Measurements from ENCODE around the gene GCLC. TPM values are rescaled to one million over a fixed set of nuclear protein-coding genes. Genes with fewer than 3 reads are reported as not detected.

The GCLC gene
- total RNA-seq, 1 donor from 2014 or later, result 63.1 TPM

GRCh38 chr6:53501432-53501831, 43.5 kb downstream of the GCLC start:
- no peaks in the 10 kb centered on the region for H3K4me1 ChIP-seq
- peaks cover 0 to 60% of the 10 kb centered on the region in 2 donors for H3K36me3 ChIP-seq
- no peak overlapping the region for H3K4me3 ChIP-seq
- no peak overlapping the region for H3K27ac ChIP-seq
- TF ChIP-seq CTCF (IDR thresholded peaks at IDR 0.05) (no peak), POLR2AphosphoS5 (IDR thresholded peaks at IDR 0.05; ENCODE audit: insufficient read depth in 1 of 2, low read depth in 1 of 2) (no peak), POLR2A (IDR thresholded peaks at IDR 0.05) (no peak)
- intact Hi-C loops (cut with DNase I), result no loop called here
- DNase-seq (ENCODE audit: extremely low spot score in 2 of 2), result no peak
- H3K9me3 ChIP-seq, result no peaks in the 10 kb centered on the region
- H3K27me3 ChIP-seq, result no peaks in the 10 kb centered on the region

GRCh38 chr6:53500095-53500494, 44.8 kb downstream of the GCLC start:
- intact Hi-C loops (cut with DNase I), result no loop called here

GRCh38 chr6:53499094-53499493, 45.8 kb downstream of the GCLC start:
- no peaks in the 10 kb centered on the region for H3K4me1 ChIP-seq
- no peak for DNase-seq (ENCODE audit: extremely low spot score in 2 of 2)
- no peaks in the 10 kb centered on the region for H3K9me3 ChIP-seq
- no peaks in the 10 kb centered on the region for H3K27me3 ChIP-seq
- H3K4me3 ChIP-seq, result no peak overlapping the region
- TF ChIP-seq POLR2A (IDR thresholded peaks at IDR 0.05) (no peak), POLR2AphosphoS5 (IDR thresholded peaks at IDR 0.05; ENCODE audit: insufficient read depth in 1 of 2, low read depth in 1 of 2) (no peak), CTCF (IDR thresholded peaks at IDR 0.05) (no peak)
- intact Hi-C loops (cut with DNase I), result loop anchor here (5.0 to 10.0 kb wide), 2 partner anchors 156 to 228 kb away; no protein-coding TSS in a partner anchor
- H3K36me3 ChIP-seq, result peaks cover 0 to 36% of the 10 kb centered on the region in 2 donors
- H3K27ac ChIP-seq, result no peak overlapping the region

More at GRCh38 chr6:53500095-53500494, 44.8 kb downstream of the GCLC start:
- TF ChIP-seq CTCF (IDR thresholded peaks at IDR 0.05) (no peak), POLR2AphosphoS5 (IDR thresholded peaks at IDR 0.05; ENCODE audit: insufficient read depth in 1 of 2, low read depth in 1 of 2) (no peak), POLR2A (IDR thresholded peaks at IDR 0.05) (no peak)
- no peak for DNase-seq (ENCODE audit: extremely low spot score in 2 of 2)
- Histone ChIP-seq H3K4me1 (no peaks in the 10 kb centered on the region), H3K4me3 (no peak overlapping the region), H3K9me3 (no peaks in the 10 kb centered on the region), H3K36me3 (peaks cover 0 to 46% of the 10 kb centered on the region in 2 donors), H3K27ac (no peak overlapping the region), H3K27me3 (no peaks in the 10 kb centered on the region)

GRCh38 chr6:53498649-53499048, 46.3 kb downstream of the GCLC start:
- Histone ChIP-seq H3K27ac (no peak overlapping the region), H3K4me3 (no peak overlapping the region), H3K27me3 (no peaks in the 10 kb centered on the region), H3K9me3 (no peaks in the 10 kb centered on the region), H3K36me3 (peaks cover 0 to 32% of the 10 kb centered on the region in 2 donors), H3K4me1 (peaks cover 4% of the 10 kb centered on the region)
- TF ChIP-seq CTCF (IDR thresholded peaks at IDR 0.05) (no peak), POLR2AphosphoS5 (IDR thresholded peaks at IDR 0.05; ENCODE audit: insufficient read depth in 1 of 2, low read depth in 1 of 2) (no peak), POLR2A (IDR thresholded peaks at IDR 0.05) (no peak)
- intact Hi-C loops (cut with DNase I), result loop anchor here (5.0 to 10.0 kb wide), 2 partner anchors 156 to 229 kb away; no protein-coding TSS in a partner anchor
- DNase-seq (ENCODE audit: extremely low spot score in 2 of 2), result no peak

GRCh38 chr6:53497905-53498304, 47.0 kb downstream of the GCLC start:
- H3K27ac ChIP-seq, result no peak overlapping the region
- no peak for DNase-seq (ENCODE audit: extremely low spot score in 2 of 2)
- intact Hi-C loops (cut with DNase I), result loop anchor here (5.0 to 10.0 kb wide), 2 partner anchors 157 to 229 kb away; no protein-coding TSS in a partner anchor
- H3K27me3 ChIP-seq, result no peaks in the 10 kb centered on the region
- H3K36me3 ChIP-seq, result peaks cover 0 to 24% of the 10 kb centered on the region in 2 donors
- peaks cover 9% of the 10 kb centered on the region for H3K4me1 ChIP-seq
- H3K9me3 ChIP-seq, result no peaks in the 10 kb centered on the region
- no peak overlapping the region for H3K4me3 ChIP-seq
- TF ChIP-seq POLR2A (IDR thresholded peaks at IDR 0.05) (no peak), CTCF (IDR thresholded peaks at IDR 0.05) (no peak), POLR2AphosphoS5 (IDR thresholded peaks at IDR 0.05; ENCODE audit: insufficient read depth in 1 of 2, low read depth in 1 of 2) (no peak)
